Urinary bladder (tissue), 4 donors: Measurements from ENCODE around the gene PCDH17. TPM values are rescaled to one million over a fixed set of nuclear protein-coding genes. Genes with fewer than 3 reads are reported as not detected.
A peak's percentile ranks its signal among the peaks of the same experiment; 100 is the strongest.

Experiments
- DNase-seq: peaks from one replicate; pipeline ENCODE4 v3.0.0-alpha.2; 2015; ENCODE audit errors: extremely low spot score
- H3K27ac ChIP-seq: one replicate; pipeline ENCODE4 v1.5.1; 2013; ENCODE audit warnings: low read depth, mild to moderate bottlenecking, moderate library complexity
- H3K36me3 ChIP-seq: one replicate; pipeline ENCODE4 v1.6.1; 2013; ENCODE audit warnings: mild to moderate bottlenecking, moderate library complexity; ENCODE audit not compliant: insufficient read depth
- H3K4me1 ChIP-seq: one replicate; pipeline ENCODE4 v1.6.1; 2013; ENCODE audit warnings: mild to moderate bottlenecking, moderate library complexity; ENCODE audit not compliant: insufficient read depth
- H3K4me3 ChIP-seq: one replicate; pipeline ENCODE4 v1.5.1; 2013; ENCODE audit warnings: low read depth, low read length
- WGBS: extraction: QIAGEN DNeasy Blood & Tissue Kit; methylation state at CpG from one replicate; pipeline ENCODE4 v1.1.7; 2013; 5-methylcytosine and 5-hydroxymethylcytosine counted together
- polyA plus RNA-seq: library from polyadenylated mRNA; stranded (reverse); fragments of 200-250 nt; gene quantifications from one replicate; pipeline ENCODE4 v1.2.3, GENCODE V29; 2013
- total RNA-seq: library from RNA; depleted of rRNA; stranded (reverse); fragments of >200 nt; gene quantifications from one replicate; pipeline ENCODE4 v1.2.3, GENCODE V29; 2014
- donor health status: healthy with polysubstance abuse.
- donor health status: healthy.

PCDH17 gene, protein sequence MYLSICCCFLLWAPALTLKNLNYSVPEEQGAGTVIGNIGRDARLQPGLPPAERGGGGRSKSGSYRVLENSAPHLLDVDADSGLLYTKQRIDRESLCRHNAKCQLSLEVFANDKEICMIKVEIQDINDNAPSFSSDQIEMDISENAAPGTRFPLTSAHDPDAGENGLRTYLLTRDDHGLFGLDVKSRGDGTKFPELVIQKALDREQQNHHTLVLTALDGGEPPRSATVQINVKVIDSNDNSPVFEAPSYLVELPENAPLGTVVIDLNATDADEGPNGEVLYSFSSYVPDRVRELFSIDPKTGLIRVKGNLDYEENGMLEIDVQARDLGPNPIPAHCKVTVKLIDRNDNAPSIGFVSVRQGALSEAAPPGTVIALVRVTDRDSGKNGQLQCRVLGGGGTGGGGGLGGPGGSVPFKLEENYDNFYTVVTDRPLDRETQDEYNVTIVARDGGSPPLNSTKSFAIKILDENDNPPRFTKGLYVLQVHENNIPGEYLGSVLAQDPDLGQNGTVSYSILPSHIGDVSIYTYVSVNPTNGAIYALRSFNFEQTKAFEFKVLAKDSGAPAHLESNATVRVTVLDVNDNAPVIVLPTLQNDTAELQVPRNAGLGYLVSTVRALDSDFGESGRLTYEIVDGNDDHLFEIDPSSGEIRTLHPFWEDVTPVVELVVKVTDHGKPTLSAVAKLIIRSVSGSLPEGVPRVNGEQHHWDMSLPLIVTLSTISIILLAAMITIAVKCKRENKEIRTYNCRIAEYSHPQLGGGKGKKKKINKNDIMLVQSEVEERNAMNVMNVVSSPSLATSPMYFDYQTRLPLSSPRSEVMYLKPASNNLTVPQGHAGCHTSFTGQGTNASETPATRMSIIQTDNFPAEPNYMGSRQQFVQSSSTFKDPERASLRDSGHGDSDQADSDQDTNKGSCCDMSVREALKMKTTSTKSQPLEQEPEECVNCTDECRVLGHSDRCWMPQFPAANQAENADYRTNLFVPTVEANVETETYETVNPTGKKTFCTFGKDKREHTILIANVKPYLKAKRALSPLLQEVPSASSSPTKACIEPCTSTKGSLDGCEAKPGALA (N-terminal part only)
- total RNA-seq = 12.4 TPM
- 3.5 TPM for polyA plus RNA-seq

DNA sequence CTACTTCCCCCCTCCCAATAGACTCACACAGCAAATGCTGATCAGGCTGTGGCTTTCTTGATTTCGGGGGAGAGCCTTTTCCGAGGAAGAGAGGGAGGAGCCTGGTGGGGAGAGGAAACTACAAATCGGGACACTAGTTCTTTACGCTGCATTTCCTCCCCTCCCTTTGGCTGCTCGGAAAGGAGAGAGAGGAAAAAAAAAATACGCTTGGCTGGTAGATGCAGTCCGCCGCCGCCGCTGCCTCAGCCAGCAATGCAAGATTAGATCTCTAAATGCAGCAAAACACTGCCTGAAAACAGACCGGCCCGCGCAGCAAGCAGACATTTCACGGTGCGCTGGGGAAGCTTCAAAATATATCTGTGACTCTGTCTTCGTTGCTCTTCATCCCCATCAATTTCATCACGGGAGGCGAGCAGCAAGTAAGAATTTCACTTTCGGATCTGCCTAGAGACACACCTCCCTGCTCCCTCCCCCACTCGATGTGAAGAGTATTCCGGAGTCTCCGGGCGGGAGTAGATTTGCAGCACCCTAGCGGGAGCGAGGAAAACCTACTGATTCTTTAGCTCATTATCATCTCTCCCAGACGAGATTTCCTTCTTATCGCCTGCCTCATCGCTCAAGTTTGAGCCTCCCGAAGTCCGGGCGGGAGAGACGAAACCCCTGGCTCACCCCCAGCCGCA lies at the start of gene PCDH17:
Gene PCDH17, plus strand, starts transcription at position 149 of the 680 bp plus-strand sequence. CDS start 803 bp downstream, outside the sequence.
- peak; percentile 51 for DNase-seq
- peak within 1 kb of the TSS; percentile 41 for H3K4me3 ChIP-seq
- H3K27ac ChIP-seq = no peak within 1 kb of the TSS
- under 1% methylated on average over 33 of the region's 33 CpGs for WGBS
- peaks cover 4% of the 10 kb centered on the region for H3K4me1 ChIP-seq
- no peaks in the 10 kb centered on the region for H3K36me3 ChIP-seq

DNA sequence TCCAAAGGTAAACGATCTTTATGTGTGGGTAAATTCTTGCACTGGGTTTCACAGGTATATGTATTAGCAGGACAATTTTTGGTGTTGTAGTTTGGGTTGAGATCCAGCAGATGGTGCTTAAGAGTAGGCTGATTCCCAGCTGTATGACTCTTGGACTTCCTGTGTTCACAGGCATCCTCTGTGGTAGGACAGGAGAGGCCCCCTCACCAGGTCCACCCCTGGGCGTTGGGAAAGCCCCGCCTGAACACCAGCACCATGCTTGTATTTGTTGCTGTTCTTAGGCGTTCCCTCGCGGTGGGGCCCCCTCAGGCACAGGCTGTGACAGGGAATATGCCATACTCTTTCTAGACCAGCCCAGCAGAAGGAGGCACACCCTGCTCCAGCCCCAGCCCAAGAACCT lies 49.5 kb upstream of the PCDH17 start:
- no peak for DNase-seq

GRCh38 chr13:57583529-57583928 lies 48.0 kb upstream of the PCDH17 start:
- Histone ChIP-seq H3K4me3 (no peak overlapping the region), H3K4me1 (no peaks in the 10 kb centered on the region), H3K36me3 (no peaks in the 10 kb centered on the region), H3K27ac (no peak overlapping the region)
- WGBS = 38% methylated on average over 1 of the region's 1 CpG
- DNase-seq = no peak

More for the DNA sequence above, 49.5 kb upstream of the PCDH17 start:
- Histone ChIP-seq H3K27ac (no peak overlapping the region), H3K4me3 (no peak overlapping the region), H3K4me1 (no peaks in the 10 kb centered on the region), H3K36me3 (no peaks in the 10 kb centered on the region)
- whole genome bisulfite sequencing = 81% methylated on average over 6 of the region's 6 CpGs

DNA sequence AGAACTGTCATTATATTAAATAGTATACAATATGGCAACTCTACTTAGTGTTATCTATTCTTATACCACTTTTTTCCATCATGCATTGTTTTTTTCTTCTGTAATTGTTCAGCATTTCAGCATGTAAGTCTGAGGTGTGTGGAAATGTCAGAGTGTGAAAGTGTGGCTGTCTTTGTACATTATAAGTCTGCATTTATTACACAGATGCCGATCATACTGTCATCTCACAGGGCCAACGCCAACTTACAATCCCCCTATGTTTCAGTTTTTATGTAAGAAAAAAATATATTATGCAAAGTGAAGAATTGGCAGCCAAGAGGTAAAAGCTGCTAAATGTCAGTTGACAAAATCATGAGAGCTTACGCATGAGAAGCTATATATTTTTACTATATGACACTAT lies 42.9 kb upstream of the PCDH17 start:
- Histone ChIP-seq H3K36me3 (no peaks in the 10 kb centered on the region), H3K27ac (no peak overlapping the region), H3K4me1 (no peaks in the 10 kb centered on the region), H3K4me3 (no peak overlapping the region)
- DNase-seq = no peak
- WGBS = 79% methylated on average over 3 of the region's 3 CpGs

- Histone ChIP-seq H3K27ac (no peak overlapping the region), H3K4me3 (no peak overlapping the region), H3K36me3 (no peaks in the 10 kb centered on the region), H3K4me1 (no peaks in the 10 kb centered on the region)
- WGBS = 71% methylated on average over 1 of the region's 1 CpG
- DNase-seq = no peak
These were observed 35.8 kb upstream of the PCDH17 start for GRCh38 chr13:57595775-57596174.

- WGBS = 17% methylated on average over 3 of the region's 3 CpGs
- Histone ChIP-seq H3K4me3 (no peak overlapping the region), H3K36me3 (no peaks in the 10 kb centered on the region), H3K27ac (no peak overlapping the region), H3K4me1 (no peaks in the 10 kb centered on the region)
- DNase-seq = no peak
These were observed 30.0 kb upstream of the PCDH17 start for GRCh38 chr13:57601536-57601935.

GRCh38 chr13:57604442-57604841 lies 27.1 kb upstream of the PCDH17 start:
- Histone ChIP-seq H3K27ac (no peak overlapping the region), H3K4me3 (no peak overlapping the region), H3K36me3 (no peaks in the 10 kb centered on the region), H3K4me1 (no peaks in the 10 kb centered on the region)
- DNase-seq = no peak
- WGBS = 48% methylated on average over 2 of the region's 2 CpGs

DNA sequence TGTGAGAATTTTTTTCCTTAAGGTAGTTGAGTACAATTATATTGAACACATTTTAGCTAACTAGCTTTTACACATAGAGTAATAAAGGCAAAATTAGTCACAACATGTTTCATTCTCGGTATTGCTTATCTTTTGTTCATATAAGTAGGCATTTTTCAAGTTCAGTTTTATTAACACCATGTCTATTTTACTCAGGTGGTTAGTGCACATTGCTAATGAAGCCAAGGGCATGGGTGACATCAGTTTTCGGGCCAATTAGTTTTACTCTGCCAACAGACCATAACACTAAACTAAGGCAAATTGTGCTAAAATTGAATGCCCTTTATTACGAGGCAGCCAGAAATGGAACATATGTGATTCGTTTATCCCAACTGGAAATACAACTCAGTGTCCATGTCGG lies 19.6 kb upstream of the PCDH17 start:
- Histone ChIP-seq H3K4me3 (no peak overlapping the region), H3K4me1 (no peaks in the 10 kb centered on the region), H3K27ac (no peak overlapping the region), H3K36me3 (no peaks in the 10 kb centered on the region)
- WGBS = 74% methylated on average over 5 of the region's 5 CpGs
- DNase-seq = no peak

- H3K36me3 ChIP-seq = no peaks in the 10 kb centered on the region
- no peaks in the 10 kb centered on the region for H3K4me1 ChIP-seq
- H3K27ac ChIP-seq = no peak overlapping the region
- no peak overlapping the region for H3K4me3 ChIP-seq
- DNase-seq = no peak
- WGBS = 62% methylated on average over 1 of the region's 1 CpG
These were observed 19.0 kb upstream of the PCDH17 start for GRCh38 chr13:57612568-57612967.

- Histone ChIP-seq H3K27ac (no peak overlapping the region), H3K36me3 (no peaks in the 10 kb centered on the region), H3K4me1 (peaks cover 2% of the 10 kb centered on the region), H3K4me3 (no peak overlapping the region)
- 9% methylated on average over 5 of the region's 5 CpGs for WGBS
- DNase-seq = no peak
These were observed 6.7 kb upstream of the PCDH17 start for GRCh38 chr13:57624565-57625435.

DNA sequence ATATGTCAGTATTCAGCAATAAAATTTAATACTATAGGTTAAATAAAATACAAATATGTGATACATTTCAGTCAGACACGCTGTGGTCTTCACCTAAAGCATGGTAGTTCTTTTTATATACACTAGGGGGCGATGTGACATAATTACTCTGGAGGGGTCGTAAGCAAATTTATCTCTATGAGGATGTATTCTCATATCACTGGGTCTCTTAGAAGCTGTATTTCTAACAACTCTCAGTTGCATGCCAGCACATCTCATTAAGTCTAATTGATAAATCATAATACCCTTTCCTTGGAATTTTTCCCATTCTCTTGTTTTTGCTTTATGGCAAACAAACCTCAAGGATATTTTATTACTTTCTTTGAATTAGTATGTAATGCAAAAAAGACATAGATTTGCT lies 3.9 kb upstream of the PCDH17 start:
- Histone ChIP-seq H3K4me3 (no peak overlapping the region), H3K36me3 (no peaks in the 10 kb centered on the region), H3K4me1 (peaks cover 4% of the 10 kb centered on the region), H3K27ac (no peak overlapping the region)
- no peak for DNase-seq
- 3% methylated on average over 3 of the region's 3 CpGs for WGBS

GRCh38 chr13:57629391-57629804 lies 2.1 kb upstream of the PCDH17 start:
- no peak for DNase-seq
- H3K4me1 ChIP-seq = peaks cover 4% of the 10 kb centered on the region
- WGBS = 2% methylated on average over 29 of the region's 29 CpGs

More at GRCh38 chr13:57629391-57629804, 2.1 kb upstream of the PCDH17 start:
- Histone ChIP-seq H3K27ac (no peak overlapping the region), H3K36me3 (no peaks in the 10 kb centered on the region), H3K4me3 (peak overlapping the region; percentile 19)
